AG09309 (cell line): ENCODE results near the gene CCDC102A.

Experiments used
- DNase-seq: peaks from one replicate; pipeline ENCODE4 v3.0.0-alpha.2; 2010; ENCODE audit warnings: low read depth
- H3K4me3 ChIP-seq: 2 replicates; pipeline ENCODE4 v1.5.1; 2011; ENCODE audit warnings: mild to moderate bottlenecking, low read depth, low read length, moderate library complexity; ENCODE audit not compliant: control insufficient read depth
- TF ChIP-seq, protein P1 (sequence below): IDR thresholded peaks from 2 replicates; pipeline ENCODE4 v1.5.1; 2011; ENCODE audit warnings: mild to moderate bottlenecking, low read depth, low read length, inconsistent platforms; ENCODE audit not compliant: insufficient read depth, control insufficient read depth; ENCODE audit errors: missing control alignments

Gene CCDC102A

DNA sequence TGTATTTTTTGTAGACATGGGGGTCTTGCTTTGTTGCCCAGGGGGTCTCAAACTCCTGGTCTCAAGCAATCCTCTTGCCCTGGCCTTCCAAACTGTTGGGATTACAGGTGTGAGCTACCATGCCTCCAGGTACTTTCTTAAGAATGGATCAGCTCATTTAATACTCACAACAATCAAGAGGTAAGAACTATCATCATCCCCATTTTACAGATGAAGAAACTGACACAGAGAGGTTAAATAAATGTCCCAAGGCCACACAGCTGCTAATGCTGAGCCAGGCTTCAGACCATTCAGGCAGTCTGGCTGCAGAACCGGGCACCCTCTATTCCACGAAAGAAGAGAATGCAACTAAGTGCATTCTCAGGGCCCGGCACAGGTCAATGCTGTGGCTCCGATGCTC lies 22.0 kb downstream of the CCDC102A start:
- H3K4me3 ChIP-seq, result no peak overlapping the region
- DNase-seq, result no peak
- TF ChIP-seq, protein P1, sequence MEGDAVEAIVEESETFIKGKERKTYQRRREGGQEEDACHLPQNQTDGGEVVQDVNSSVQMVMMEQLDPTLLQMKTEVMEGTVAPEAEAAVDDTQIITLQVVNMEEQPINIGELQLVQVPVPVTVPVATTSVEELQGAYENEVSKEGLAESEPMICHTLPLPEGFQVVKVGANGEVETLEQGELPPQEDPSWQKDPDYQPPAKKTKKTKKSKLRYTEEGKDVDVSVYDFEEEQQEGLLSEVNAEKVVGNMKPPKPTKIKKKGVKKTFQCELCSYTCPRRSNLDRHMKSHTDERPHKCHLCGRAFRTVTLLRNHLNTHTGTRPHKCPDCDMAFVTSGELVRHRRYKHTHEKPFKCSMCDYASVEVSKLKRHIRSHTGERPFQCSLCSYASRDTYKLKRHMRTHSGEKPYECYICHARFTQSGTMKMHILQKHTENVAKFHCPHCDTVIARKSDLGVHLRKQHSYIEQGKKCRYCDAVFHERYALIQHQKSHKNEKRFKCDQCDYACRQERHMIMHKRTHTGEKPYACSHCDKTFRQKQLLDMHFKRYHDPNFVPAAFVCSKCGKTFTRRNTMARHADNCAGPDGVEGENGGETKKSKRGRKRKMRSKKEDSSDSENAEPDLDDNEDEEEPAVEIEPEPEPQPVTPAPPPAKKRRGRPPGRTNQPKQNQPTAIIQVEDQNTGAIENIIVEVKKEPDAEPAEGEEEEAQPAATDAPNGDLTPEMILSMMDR, result no peak

DNA sequence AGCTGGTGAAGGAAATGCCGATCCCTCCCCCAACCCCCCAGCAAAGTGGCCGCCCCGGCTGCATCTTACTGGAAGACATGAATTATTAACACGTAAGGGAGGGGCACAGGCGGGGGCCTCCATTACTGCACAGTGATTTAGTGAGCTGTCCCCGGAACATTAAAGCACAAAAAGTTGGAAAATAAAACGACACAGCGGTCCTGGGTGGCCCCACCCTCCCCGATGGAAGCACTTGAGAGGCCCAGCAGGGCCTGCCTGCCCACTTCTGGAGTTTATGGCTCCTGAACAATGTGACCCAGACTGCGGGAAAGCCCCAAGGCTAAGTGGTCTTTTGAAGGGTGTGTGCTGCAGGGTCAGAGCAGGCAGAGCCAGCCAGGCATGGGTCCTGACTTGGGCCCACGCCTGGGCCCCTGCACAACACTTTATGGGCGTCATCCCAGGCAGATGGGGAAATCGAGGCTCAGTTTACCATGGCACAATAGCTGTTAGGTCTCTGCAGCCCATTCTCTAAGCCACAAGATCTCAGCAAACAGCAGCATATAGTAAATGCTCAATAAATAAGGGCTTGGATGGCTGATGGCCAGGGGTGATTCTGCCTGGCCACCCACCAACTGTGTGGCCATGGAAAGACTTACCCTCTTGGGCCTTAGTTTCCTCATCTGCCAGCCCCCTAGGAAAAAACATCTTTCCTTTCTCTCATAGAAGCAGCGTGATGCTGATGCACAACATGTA lies 22.8 kb downstream of the CCDC102A start:
- DNase-seq, result no peak
- TF ChIP-seq, protein P1, result no peak

DNA sequence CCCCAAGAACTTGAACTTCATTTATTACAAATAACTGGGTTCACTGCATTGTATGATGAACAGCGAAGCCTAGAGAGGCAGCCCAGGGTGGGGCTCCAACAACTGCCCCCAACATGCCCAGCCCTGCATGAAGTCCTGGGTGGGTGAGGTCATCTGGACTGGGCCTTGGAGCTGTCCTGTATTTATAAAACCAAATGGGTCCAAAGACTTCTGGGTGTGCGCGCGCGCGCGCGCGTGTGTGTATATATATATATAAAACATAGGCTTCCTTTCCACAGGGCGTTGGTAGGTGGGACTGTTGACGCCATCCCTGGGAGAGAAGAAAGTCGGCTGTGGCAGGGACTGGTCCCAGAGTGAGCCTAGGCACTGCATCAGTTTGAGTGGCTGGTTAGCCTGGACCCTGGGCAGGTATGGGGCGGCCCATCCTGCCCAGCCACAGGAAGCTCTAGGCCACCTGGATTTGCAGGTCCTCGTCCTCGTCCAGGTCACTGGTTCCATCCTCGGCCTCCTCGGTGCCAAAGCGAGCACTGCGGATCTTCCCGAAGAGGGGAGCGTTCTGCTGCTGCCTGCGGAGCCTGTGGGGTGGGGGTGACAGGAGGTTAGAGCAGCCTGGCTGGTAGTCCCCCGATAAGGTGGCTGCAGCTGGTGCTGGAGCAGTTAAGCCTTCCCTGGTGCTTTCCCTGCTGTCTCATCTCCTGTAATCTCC lies 23.9 kb downstream of the CCDC102A start:
- TF ChIP-seq, protein P1, result no peak
- DNase-seq, result no peak
- no peak overlapping the region for H3K4me3 ChIP-seq

More for the DNA sequence above, 22.8 kb downstream of the CCDC102A start:
- no peak overlapping the region for H3K4me3 ChIP-seq

DNA sequence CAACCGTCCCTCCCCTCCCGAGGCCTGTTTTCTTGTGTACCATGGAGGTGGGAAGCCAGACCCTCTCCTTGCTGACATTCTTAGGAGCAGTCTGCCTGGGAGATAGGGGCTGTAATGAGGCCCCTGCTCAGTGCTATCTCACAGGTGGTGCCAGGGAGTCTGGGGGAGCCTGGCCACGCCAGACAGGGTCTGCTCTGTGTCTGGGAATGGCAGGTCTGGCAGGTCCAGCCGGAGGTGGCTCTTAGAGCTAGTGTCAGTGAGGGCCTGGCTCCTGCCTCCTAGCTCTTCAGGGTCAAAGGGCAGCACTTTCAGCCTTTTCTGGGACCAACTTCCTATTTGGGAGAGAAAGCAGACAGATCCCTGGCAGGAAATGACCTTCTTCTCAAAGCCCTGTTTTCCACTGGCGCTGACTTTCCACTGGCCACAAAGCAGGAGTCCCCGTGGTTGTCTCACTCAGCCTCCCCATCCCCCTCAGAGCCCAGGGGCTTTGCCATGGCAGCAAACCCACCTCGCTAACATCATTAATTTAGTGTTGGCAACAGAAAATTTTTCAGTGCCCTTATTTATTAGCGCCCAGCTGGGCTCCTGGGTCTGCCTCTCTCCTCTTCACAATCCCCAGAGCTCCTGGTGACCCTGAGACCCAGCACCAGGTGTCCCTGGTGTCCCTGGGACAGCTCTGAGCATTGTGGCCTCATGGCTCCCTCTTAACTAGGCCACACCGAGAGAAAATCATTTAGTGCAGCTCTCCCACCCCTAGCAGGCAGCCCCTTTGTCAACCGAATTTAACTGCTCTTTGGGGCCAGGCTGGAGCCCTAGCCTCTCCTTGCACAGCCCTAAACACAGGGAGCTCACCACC lies 26.1 kb downstream of the CCDC102A start:
- no peak for DNase-seq
- no peak overlapping the region for H3K4me3 ChIP-seq

DNA sequence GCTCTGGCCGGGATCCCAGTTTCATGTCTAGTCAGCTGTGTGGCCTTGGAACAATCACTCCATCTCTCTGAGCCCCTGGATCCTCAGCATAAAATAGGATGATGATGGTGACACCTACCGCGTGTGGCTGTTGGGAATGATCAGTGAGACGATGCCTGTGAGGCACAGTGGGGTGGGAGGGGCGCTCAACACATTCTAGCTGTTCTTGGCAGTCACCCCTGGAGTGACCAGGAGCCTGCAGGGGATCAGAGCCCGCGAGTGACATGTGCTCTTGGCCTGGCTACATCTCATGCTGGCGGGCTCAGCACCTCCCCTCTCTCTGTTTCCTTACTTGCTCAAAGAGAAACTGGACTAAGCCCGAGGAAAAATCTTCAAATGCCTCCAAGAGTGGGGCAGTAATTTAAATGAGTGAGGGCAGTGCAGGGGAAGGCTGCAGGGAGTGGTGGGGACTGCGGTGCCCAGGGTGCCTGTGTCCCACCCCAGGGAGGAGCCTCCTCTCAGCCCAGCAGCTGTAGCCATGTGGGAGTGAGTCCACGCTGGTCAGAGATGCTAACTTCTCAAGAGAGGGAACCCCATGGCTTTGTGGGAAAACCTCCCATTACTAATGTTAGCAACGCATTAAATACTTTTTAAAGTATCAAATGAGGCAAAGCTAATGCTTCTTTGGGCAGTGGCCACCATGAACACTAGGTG lies 27.0 kb downstream of the CCDC102A start:
- TF ChIP-seq, protein P1, result no peak
- no peak for DNase-seq

More for the DNA sequence above, 26.1 kb downstream of the CCDC102A start:
- TF ChIP-seq, protein P1, result no peak

DNA sequence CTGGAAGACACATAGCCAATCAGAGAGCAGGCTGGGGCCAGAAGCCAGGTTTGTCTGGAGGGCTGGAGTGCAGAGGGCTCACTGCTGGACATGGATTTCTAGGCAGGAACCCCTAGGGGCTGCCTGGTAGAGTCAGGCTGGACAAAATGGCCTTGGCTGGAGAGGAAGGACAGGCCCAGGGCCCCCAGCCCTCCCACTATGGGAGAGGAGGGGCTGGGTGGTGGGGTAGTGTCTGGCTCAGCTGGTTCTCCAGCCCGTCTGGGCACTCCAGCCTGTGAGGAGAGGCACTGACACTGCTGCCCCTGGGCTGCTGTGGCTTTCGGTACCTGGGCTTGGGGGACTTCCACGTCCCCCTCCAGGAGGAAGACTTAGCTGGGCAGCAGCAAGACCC lies 28.3 kb downstream of the CCDC102A start:
- TF ChIP-seq, protein P1, result no peak
- DNase-seq, result no peak
- H3K4me3 ChIP-seq, result no peak overlapping the region

More for the DNA sequence above, 27.0 kb downstream of the CCDC102A start:
- H3K4me3 ChIP-seq, result no peak overlapping the region
